ENCODE measurements around the gene AGPAT4. TPM values are rescaled to one million over a fixed set of nuclear protein-coding genes. Genes with fewer than 3 reads are reported as not detected.

AGPAT4 gene
- total and polyA plus RNA-seq, 2 of the 4 experiments (the other 2 are of a cell fraction) = 3.6 to 3.8 TPM

GRCh38 chr6:161242779-161243693 lies 30.8 kb downstream of the AGPAT4 start:
- no peak overlapping the region for H3K4me3 ChIP-seq (ENCODE audit: insufficient read depth, low read depth, low read length)
- H3K14ac ChIP-seq (replicated peaks; ENCODE audit: low read depth, low read length) = no peak overlapping the region
- in situ Hi-C loops (cut with MboI; ENCODE audit: low sequenced_read_pairs) = no loop called here
- no peak overlapping the region for H4K8ac ChIP-seq (ENCODE audit: low read depth in 2 of 2, low read length in 2 of 2)
- no peak overlapping the region for H4K91ac ChIP-seq (ENCODE audit: insufficient read depth, low read depth, low read length)
- no peak overlapping the region for H3K4me2 ChIP-seq (ENCODE audit: low read depth, low read length)
- no peak overlapping the region for H2BK15ac ChIP-seq (ENCODE audit: low read depth, low read length)
- H3K79me1 ChIP-seq (ENCODE audit: low read depth in 1 of 2, low read length in 2 of 2) = peaks cover 5 to 26% of the 10 kb centered on the region in 2 experiments; a peak in 3 of 4 replicates
- H3K56ac ChIP-seq (ENCODE audit: extremely low read depth, insufficient read depth, low read length) = no peak overlapping the region
- dilution Hi-C loops (cut with HindIII; ENCODE audit: low sequenced_read_pairs, unreplicated experiment) = no loop called here
- no peak overlapping the region for H3K9ac ChIP-seq (ENCODE audit: low read depth, low read length)
- H3K27me3 ChIP-seq (ENCODE audit: control insufficient read depth, insufficient read depth, low read length) = no peaks in the 10 kb centered on the region
- CTCF ChIA-PET = interaction anchor here (1.2 kb wide), 1 partner anchor 15 kb away, joined by 3 read pairs; no protein-coding TSS in a partner anchor
- H3K4ac ChIP-seq (ENCODE audit: low read depth, low read length) = no peak overlapping the region
- 47% methylated on average over 2 of the region's 28 CpGs; no CpG with 5 or more reads in 1 of the 2 experiments for WGBS, 2 experiments (ENCODE audit: extremely low coverage in 2 of 2, insufficient read length in 1 of 2)
- DNase-seq (peak; percentile 41), ATAC-seq (ENCODE audit: low read depth) (peak; percentile 31)
- peaks cover 3% of the 10 kb centered on the region; the same call in 1 of the 2 replicates for H3K9me1 ChIP-seq (ENCODE audit: insufficient read depth, low read length)
- H2AK9ac ChIP-seq (replicated peaks; ENCODE audit: low read depth, low read length, poor library complexity) = no peak overlapping the region
- no peak for TF ChIP-seq POLR2A (IDR thresholded peaks at IDR 0.05; ENCODE audit: low read depth, low read length)
- TF ChIP-seq CHD1 (IDR thresholded peaks at IDR 0.05; ENCODE audit: low read depth, low read length) = no peak
- TF ChIP-seq RCOR1 (IDR thresholded peaks at IDR 0.05; ENCODE audit: insufficient replicate concordance, low read length) = no peak
- peak; percentile 43; the same call in 1 of the 2 replicates for TF ChIP-seq CEBPB (IDR thresholded peaks at IDR 0.05; ENCODE audit: low read depth, low read length)
- H2AFZ ChIP-seq (replicated peaks; ENCODE audit: low read length, poor library complexity) = peak overlapping the region; percentile 4
- H2BK120ac ChIP-seq (ENCODE audit: low read depth, low read length) = no peak overlapping the region
- POLR2A ChIA-PET (ENCODE audit: unreplicated experiment) = no interaction called here
- H4K20me1 ChIP-seq (ENCODE audit: insufficient read depth, low read length) = no peaks in the 10 kb centered on the region
- no peak overlapping the region; the same call in 1 of the 2 replicates for H3K18ac ChIP-seq (ENCODE audit: low read depth, low read length)
- no peak overlapping the region for H2BK20ac ChIP-seq (ENCODE audit: low read depth, low read length)
- H4K5ac ChIP-seq (ENCODE audit: low read depth, low read length) = no peak overlapping the region
- no peaks in the 10 kb centered on the region for H3K9me3 ChIP-seq (ENCODE audit: control insufficient read depth, insufficient read depth, low read length)
- intact Hi-C loops (cut with micrococcal nuclease) = no loop called here
- no peak overlapping the region for H3K27ac ChIP-seq (ENCODE audit: insufficient read depth, low read length)
- H2AK5ac ChIP-seq (ENCODE audit: low read depth, low read length) = no peak overlapping the region
- no peak overlapping the region for H2BK5ac ChIP-seq (ENCODE audit: low read depth, low read length, poor library complexity, severe bottlenecking)
- no TSS peak for BruUV-seq (replicated peaks)
- H3K36me3 ChIP-seq (ENCODE audit: control insufficient read depth, insufficient read depth, low read length) = no peaks in the 10 kb centered on the region; the same call in 1 of the 2 replicates
- no peak overlapping the region for H3K23ac ChIP-seq (ENCODE audit: low read depth, low read length)
- peaks cover 3% of the 10 kb centered on the region; the same call in 1 of the 2 replicates for H3K4me1 ChIP-seq (ENCODE audit: control insufficient read depth, insufficient read depth, low read length)
